HG02798 (cell line): Measurements from ENCODE around the gene RPF1.

Source experiments
- ATAC-seq: cut with Tn5 transposase; IDR thresholded peaks from one replicate; pipeline ENCODE4 v1.9.1; 2021; ENCODE audit warnings: mild to moderate bottlenecking; ENCODE audit not compliant: unreplicated experiment, poor library complexity

Gene RPF1

DNA sequence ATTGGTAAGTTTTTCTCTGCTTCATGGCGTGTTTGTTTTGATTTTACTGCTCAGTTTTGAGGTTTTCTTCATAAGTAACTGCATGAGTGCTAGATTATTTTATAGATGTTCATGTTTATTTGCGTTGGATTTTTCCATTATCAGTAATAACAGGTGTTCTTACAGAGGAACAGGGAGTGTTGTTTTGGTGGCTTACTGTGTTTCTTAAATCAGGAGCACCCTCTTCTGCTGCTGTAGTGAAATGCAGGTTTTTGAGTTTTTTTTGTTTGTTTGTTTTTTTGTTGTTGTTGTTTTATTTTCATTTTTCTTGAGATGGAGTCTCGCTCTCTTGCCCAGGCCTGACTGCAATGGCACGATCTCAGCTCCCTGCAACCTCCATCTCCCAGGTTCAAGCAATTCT, 62.6 kb downstream of the RPF1 start:
- ATAC-seq: no peak
